Mesenchymal stem cell (in vitro differentiated cells and primary cell): Measurements from ENCODE around the gene NOXO1.

ENCODE experiments used
- DNase-seq: peaks from one replicate; pipeline ENCODE4 v3.0.0-alpha.2; 2013
- H2AFZ ChIP-seq: one replicate; pipeline ENCODE4 v1.6.1; 2013; ENCODE audit warnings: low read depth, mild to moderate bottlenecking, control low read depth, inconsistent platforms, low read length, moderate library complexity
- H2AK5ac ChIP-seq: 2 replicates; pipeline ENCODE4 v1.6.1; 2013; ENCODE audit warnings: low read length, moderate library complexity, mild to moderate bottlenecking, inconsistent platforms; ENCODE audit not compliant: severe bottlenecking
- H2BK120ac ChIP-seq: one replicate; pipeline ENCODE4 v1.6.1; 2013; ENCODE audit warnings: low read depth, mild to moderate bottlenecking, inconsistent platforms, low read length, moderate library complexity
- H2BK12ac ChIP-seq, 2 experiments: one replicate each; pipeline ENCODE4 v1.6.1; 2013; ENCODE audit warnings: inconsistent platforms in 2 of 2, low read length in 2 of 2, mild to moderate bottlenecking in 2 of 2, moderate library complexity in 2 of 2, control low read depth in 1 of 2
- H2BK15ac ChIP-seq: one replicate; pipeline ENCODE4 v1.6.1; 2013; ENCODE audit warnings: mild to moderate bottlenecking, low read depth, inconsistent platforms; ENCODE audit not compliant: poor library complexity, severe bottlenecking
- H2BK5ac ChIP-seq: 2 replicates; pipeline ENCODE4 v1.6.1; 2013; ENCODE audit warnings: low read depth, mild to moderate bottlenecking, low read length, control low read depth, inconsistent platforms; ENCODE audit not compliant: poor library complexity, severe bottlenecking
- H3K14ac ChIP-seq, 2 experiments: one replicate each; pipeline ENCODE4 v1.6.1; 2013; ENCODE audit warnings: inconsistent platforms in 2 of 2, low read length in 2 of 2, control low read depth in 1 of 2, mild to moderate bottlenecking in 1 of 2, moderate library complexity in 1 of 2
- H3K18ac ChIP-seq, 2 experiments: one replicate each; pipeline ENCODE4 v1.6.1; 2013; ENCODE audit warnings: inconsistent platforms in 2 of 2, low read length in 2 of 2, control low read depth in 1 of 2, low read depth in 1 of 2, mild to moderate bottlenecking in 1 of 2
- H3K23ac ChIP-seq, 2 experiments: one replicate each; pipeline ENCODE4 v1.6.1; 2013; ENCODE audit warnings: inconsistent platforms in 2 of 2, low read length in 2 of 2, mild to moderate bottlenecking in 2 of 2, moderate library complexity in 2 of 2, control low read depth in 1 of 2
- H3K27ac ChIP-seq: 2 replicates; pipeline ENCODE4 v1.5.1; 2013; ENCODE audit warnings: mild to moderate bottlenecking, moderate library complexity, low read length, control low read depth, inconsistent platforms; ENCODE audit not compliant: poor library complexity, severe bottlenecking
- H3K27me3 ChIP-seq, 2 experiments: 2 replicates each; pipeline versions ENCODE4 v1.6.1 to v1.7.0; 2013; ENCODE audit warnings: low read length in 2 of 2, mild to moderate bottlenecking in 2 of 2, moderate library complexity in 2 of 2, control low read depth in 1 of 2, inconsistent platforms in 1 of 2; ENCODE audit not compliant: control insufficient read depth in 1 of 2, insufficient read depth in 1 of 2
- H3K36me3 ChIP-seq, 2 experiments: 2 replicates each; pipeline versions ENCODE4 v1.6.1 to v1.7.0; 2013; ENCODE audit warnings: low read length in 2 of 2, control low read depth in 1 of 2, inconsistent platforms in 1 of 2, low read depth in 1 of 2, mild to moderate bottlenecking in 1 of 2; ENCODE audit not compliant: insufficient read depth in 2 of 2, control insufficient read depth in 1 of 2
- H3K4ac ChIP-seq, 2 experiments: one replicate each; pipeline ENCODE4 v1.6.1; 2013; ENCODE audit warnings: inconsistent platforms in 2 of 2, low read length in 2 of 2, mild to moderate bottlenecking in 2 of 2, moderate library complexity in 2 of 2, control low read depth in 1 of 2, low read depth in 1 of 2
- H3K4me1 ChIP-seq: 2 replicates; pipeline ENCODE4 v1.6.1; 2013; ENCODE audit warnings: low read depth, low read length, control low read depth; ENCODE audit not compliant: control insufficient read depth, insufficient read depth
- H3K4me2 ChIP-seq: 2 replicates; pipeline ENCODE4 v1.6.1; 2013; ENCODE audit warnings: low read length, mild to moderate bottlenecking, inconsistent platforms; ENCODE audit not compliant: poor library complexity, severe bottlenecking
- H3K4me3 ChIP-seq, 2 experiments: 2 replicates each; pipeline versions ENCODE4 v1.5.1 to v1.7.0; 2013; ENCODE audit warnings: low read length in 2 of 2, mild to moderate bottlenecking in 2 of 2, control low read depth in 1 of 2, low read depth in 1 of 2; ENCODE audit not compliant: insufficient read depth in 1 of 2
- H3K79me1 ChIP-seq: replicated peaks from 2 replicates; pipeline ENCODE4 v1.6.1; 2013; ENCODE audit warnings: mild to moderate bottlenecking, control low read depth, low read length, inconsistent platforms; ENCODE audit not compliant: poor library complexity, severe bottlenecking
- H3K9ac ChIP-seq: 2 replicates; pipeline ENCODE4 v1.7.0; 2013; ENCODE audit warnings: mild to moderate bottlenecking, low read length, moderate library complexity
- H3K9me3 ChIP-seq: 2 replicates; pipeline ENCODE4 v1.7.0; 2013; ENCODE audit warnings: mild to moderate bottlenecking, low read length; ENCODE audit not compliant: control insufficient read depth
- H4K8ac ChIP-seq: one replicate; pipeline ENCODE4 v1.6.1; 2013; ENCODE audit warnings: inconsistent platforms, mild to moderate bottlenecking, low read length, moderate library complexity
- H4K91ac ChIP-seq: one replicate; pipeline ENCODE4 v1.6.1; 2013; ENCODE audit warnings: mild to moderate bottlenecking, low read length, inconsistent platforms
- WGBS: methylation state at CpG from one replicate; pipeline ENCODE4 v1.1.7; 2013; ENCODE audit warnings: mixed read lengths; 5-methylcytosine and 5-hydroxymethylcytosine counted together

The NOXO1 gene

GRCh38 chr16:1982991-1983543, 1.8 kb upstream of the NOXO1 start:
- H2BK5ac ChIP-seq, result no peak overlapping the region
- peaks cover 35 to 41% of the 10 kb centered on the region in 2 experiments for H3K27me3 ChIP-seq
- H3K27ac ChIP-seq, result no peak overlapping the region
- no peak overlapping the region for H2BK120ac ChIP-seq
- H2AK5ac ChIP-seq, result no peak overlapping the region
- no peak overlapping the region for H2BK12ac ChIP-seq
- H3K9me3 ChIP-seq, result no peaks in the 10 kb centered on the region
- H2AFZ ChIP-seq, result peak overlapping the region; percentile 90
- no peak overlapping the region for H2BK15ac ChIP-seq
- H4K8ac ChIP-seq, result no peak overlapping the region
- peak overlapping the region; percentile 97 for H3K4me2 ChIP-seq
- peaks cover 25 to 47% of the 10 kb centered on the region in 2 experiments for H3K36me3 ChIP-seq
- H3K23ac ChIP-seq, result peak overlapping the region in 1 of 2 experiments; percentile 91
- H3K14ac ChIP-seq, result no peak overlapping the region
- WGBS, result 43% methylated on average over 19 of the region's 19 CpGs
- H3K4me3 ChIP-seq, result peak overlapping the region; percentile 81 to 88
- H3K18ac ChIP-seq, result peak overlapping the region in 1 of 2 experiments; percentile 88
- H3K9ac ChIP-seq, result peak overlapping the region; percentile 81
- H4K91ac ChIP-seq, result no peak overlapping the region
- no peak for DNase-seq
- no peak overlapping the region for H3K4ac ChIP-seq
- peaks cover 35% of the 10 kb centered on the region for H3K4me1 ChIP-seq
- peaks cover 20% of the 10 kb centered on the region for H3K79me1 ChIP-seq

DNA sequence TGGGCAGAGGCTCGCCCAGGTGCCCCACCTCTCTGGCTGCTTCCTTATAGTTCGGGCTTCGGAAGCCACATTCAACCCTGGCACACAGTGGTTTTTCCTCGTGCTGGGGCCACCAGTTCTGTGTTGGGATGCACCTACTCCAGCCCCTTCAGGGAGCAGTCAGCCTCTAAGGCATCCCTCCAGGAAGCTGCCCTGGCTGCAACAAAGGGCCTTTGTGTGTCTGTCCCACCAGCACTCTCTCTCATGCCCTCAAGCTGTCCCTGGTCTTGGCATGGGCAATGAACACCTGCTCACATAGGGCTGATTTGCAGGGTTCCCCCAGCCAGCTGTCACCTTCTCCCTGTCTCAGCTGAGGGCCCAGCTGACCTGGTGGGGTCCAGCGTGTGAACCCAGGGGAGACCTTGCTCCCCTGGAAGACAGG, 754 bp upstream of the NOXO1 start:
- H4K8ac ChIP-seq, result no peak overlapping the region

DNA sequence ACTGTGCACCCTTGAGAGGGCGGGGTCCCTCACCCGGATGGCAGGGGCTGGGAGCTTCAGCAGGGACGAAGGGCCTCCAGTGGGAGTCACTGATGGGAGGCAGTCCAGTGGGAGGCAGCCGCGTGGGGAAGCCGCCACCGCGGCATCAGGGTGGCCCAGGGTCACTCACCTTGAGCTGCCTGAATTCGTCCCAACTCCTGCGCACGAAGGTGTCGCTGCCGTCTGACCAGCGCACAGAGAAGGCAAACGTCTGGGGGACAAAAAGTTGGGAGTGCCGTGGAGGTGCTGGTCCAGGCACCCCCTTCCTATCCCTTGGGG, 540 bp downstream of the NOXO1 start:
- Histone ChIP-seq H2AFZ (no peak overlapping the region), H3K4me3 (peak overlapping the region in 1 of 2 experiments; percentile 4), H2BK5ac (no peak overlapping the region), H3K23ac (no peak overlapping the region), H2BK15ac (no peak overlapping the region), H3K18ac (no peak overlapping the region), H3K27me3 (peaks cover 35 to 41% of the 10 kb centered on the region in 2 experiments), H2BK120ac (no peak overlapping the region), H3K4ac (no peak overlapping the region), H3K14ac (no peak overlapping the region), H3K4me1 (peaks cover 33% of the 10 kb centered on the region), H3K4me2 (no peak overlapping the region), H2AK5ac (no peak overlapping the region), H3K9me3 (no peaks in the 10 kb centered on the region), H2BK12ac (no peak overlapping the region), H4K8ac (no peak overlapping the region), H3K36me3 (peaks cover 32 to 51% of the 10 kb centered on the region in 2 experiments), H3K27ac (no peak overlapping the region), H3K9ac (no peak overlapping the region), H3K79me1 (peaks cover 7% of the 10 kb centered on the region), H4K91ac (no peak overlapping the region)
- 69% methylated on average over 16 of the region's 16 CpGs for WGBS
- no peak for DNase-seq

More for the DNA sequence above, 754 bp upstream of the NOXO1 start:
- Histone ChIP-seq H2AK5ac (no peak overlapping the region), H4K91ac (no peak overlapping the region), H3K27ac (no peak overlapping the region), H3K4me3 (no peak overlapping the region), H3K79me1 (peaks cover 17% of the 10 kb centered on the region), H3K14ac (no peak overlapping the region), H2BK12ac (no peak overlapping the region), H3K36me3 (peaks cover 31 to 51% of the 10 kb centered on the region in 2 experiments), H2AFZ (no peak overlapping the region), H3K27me3 (peaks cover 35 to 41% of the 10 kb centered on the region in 2 experiments), H3K4me1 (peaks cover 35% of the 10 kb centered on the region), H2BK5ac (no peak overlapping the region), H3K4ac (no peak overlapping the region), H2BK120ac (no peak overlapping the region), H3K4me2 (no peak overlapping the region), H3K9ac (no peak overlapping the region), H3K9me3 (no peaks in the 10 kb centered on the region), H3K23ac (no peak overlapping the region), H2BK15ac (no peak overlapping the region), H3K18ac (no peak overlapping the region)
- no peak for DNase-seq
- 63% methylated on average over 5 of the region's 5 CpGs for WGBS

DNA sequence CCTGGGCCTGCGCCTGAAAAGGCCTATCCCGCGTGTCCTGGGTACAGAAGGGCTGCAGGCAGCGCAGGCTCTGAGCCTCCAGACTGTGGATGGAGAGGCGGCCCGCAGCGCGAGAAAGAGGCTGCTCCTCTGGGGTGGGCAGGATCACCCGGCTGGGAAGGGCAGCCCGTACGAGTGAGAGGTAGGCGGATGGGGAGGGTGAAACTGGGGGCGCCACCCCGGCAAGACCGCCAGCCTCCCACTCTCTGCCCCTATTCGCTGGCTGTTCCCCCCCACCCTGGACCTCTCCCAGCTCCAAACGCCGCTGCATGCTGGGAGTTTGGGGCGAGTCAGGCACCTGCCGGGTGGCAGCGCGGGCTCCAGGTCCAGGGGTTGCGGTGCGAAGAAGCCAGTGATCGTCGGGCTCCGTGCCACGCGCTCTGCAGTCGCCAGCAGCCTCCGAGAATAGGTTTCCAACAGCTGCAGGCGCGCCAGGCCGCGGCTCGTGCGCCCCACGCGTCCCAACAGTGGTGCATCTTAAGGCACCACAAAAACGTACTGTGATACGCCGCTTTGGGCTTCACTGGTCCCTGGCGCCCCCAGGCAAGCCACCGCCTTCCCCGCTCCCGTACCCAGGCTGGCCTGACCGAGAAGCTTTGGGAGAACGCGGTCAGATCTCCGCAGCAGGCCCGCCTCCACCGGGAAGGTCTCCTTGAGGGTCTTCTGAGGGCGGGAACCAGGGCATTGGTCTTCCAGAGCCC, 1.1 kb downstream of the NOXO1 start:
- Histone ChIP-seq H3K4ac (no peak overlapping the region), H2BK15ac (no peak overlapping the region), H2BK12ac (no peak overlapping the region), H3K9ac (no peak overlapping the region), H2BK5ac (no peak overlapping the region), H3K9me3 (no peaks in the 10 kb centered on the region), H3K79me1 (peaks cover 7% of the 10 kb centered on the region), H3K4me3 (peak overlapping the region in 1 of 2 experiments; percentile 4), H3K14ac (no peak overlapping the region), H2AK5ac (no peak overlapping the region), H2BK120ac (no peak overlapping the region), H3K27me3 (peaks cover 35 to 41% of the 10 kb centered on the region in 2 experiments), H3K36me3 (peaks cover 34 to 51% of the 10 kb centered on the region in 2 experiments), H2AFZ (no peak overlapping the region), H3K18ac (no peak overlapping the region), H3K27ac (no peak overlapping the region), H3K4me1 (peaks cover 28% of the 10 kb centered on the region), H3K4me2 (no peak overlapping the region), H4K91ac (no peak overlapping the region), H4K8ac (no peak overlapping the region), H3K23ac (no peak overlapping the region)
- WGBS, result 20% methylated on average over 41 of the region's 53 CpGs
- DNase-seq, result no peak
